MM.1S (cell line): Measurements from ENCODE around the gene SH2D2A.

Experiments
- DNase-seq: peaks from one replicate; pipeline ENCODE4 v3.0.0-alpha.2; 2015
- H2AFZ ChIP-seq: fragments of 300-600 bp; sonication (generic); 2 replicates; pipeline ENCODE4 v1.6.0; 2016; ENCODE audit warnings: antibody characterized with exemption, low read length
- H3F3A ChIP-seq: fragments of 300-600 bp; sonication (generic); 2 replicates; pipeline ENCODE4 v1.6.1; 2016; ENCODE audit warnings: mild to moderate bottlenecking, antibody characterized with exemption, low read length, moderate library complexity, mixed read lengths; ENCODE audit not compliant: insufficient read depth
- H3K27ac ChIP-seq: fragments of 300-600 bp; sonication (generic); 2 replicates; pipeline ENCODE4 v1.5.1; 2016; ENCODE audit warnings: mild to moderate bottlenecking, low read length
- H3K27me3 ChIP-seq: fragments of 300-600 bp; sonication (generic); replicated peaks from 2 replicates; pipeline ENCODE4 v1.6.0; 2016; ENCODE audit warnings: low read length; ENCODE audit not compliant: insufficient read depth
- H3K36me3 ChIP-seq: fragments of 300-600 bp; sonication (generic); replicated peaks from 2 replicates; pipeline ENCODE4 v1.6.1; 2016; ENCODE audit warnings: mild to moderate bottlenecking, low read length, mixed read lengths; ENCODE audit not compliant: insufficient read depth
- H3K4me1 ChIP-seq: fragments of 300-600 bp; sonication (generic); 2 replicates; pipeline ENCODE4 v1.6.1; 2016; ENCODE audit warnings: low read length, mixed read lengths
- H3K4me2 ChIP-seq: fragments of 300-600 bp; sonication (generic); 2 replicates; pipeline ENCODE4 v1.6.0; 2016; ENCODE audit warnings: low read depth, low read length
- H3K4me3 ChIP-seq: fragments of 300-600 bp; sonication (generic); 2 replicates; pipeline ENCODE4 v1.5.1; 2016; ENCODE audit warnings: low read length, mixed read lengths
- H3K79me2 ChIP-seq: fragments of 300-600 bp; sonication (generic); 2 replicates; pipeline ENCODE4 v1.6.1; 2016; ENCODE audit warnings: mixed run types, low read length, mixed read lengths
- H3K9ac ChIP-seq: fragments of 300-600 bp; sonication (generic); 2 replicates; pipeline ENCODE4 v1.6.1; 2016; ENCODE audit warnings: low read length, mixed read lengths
- H3K9me2 ChIP-seq: fragments of 300-600 bp; sonication (generic); replicated peaks from 2 replicates; pipeline ENCODE4 v1.6.1; 2016; ENCODE audit warnings: mild to moderate bottlenecking, low read length, mixed read lengths; ENCODE audit not compliant: insufficient read depth
- H3K9me3 ChIP-seq: fragments of 300-600 bp; sonication (generic); replicated peaks from 2 replicates; pipeline ENCODE4 v1.6.1; 2016; ENCODE audit warnings: mild to moderate bottlenecking, low read length, mixed read lengths; ENCODE audit not compliant: insufficient read depth
- H4K20me1 ChIP-seq: fragments of 300-600 bp; sonication (generic); 2 replicates; pipeline ENCODE4 v1.6.1; 2016; ENCODE audit warnings: mild to moderate bottlenecking, low read length, moderate library complexity, mixed read lengths; ENCODE audit not compliant: insufficient read depth
- EZH2 ChIP-seq: fragments of 300-600 bp; sonication (generic); optimal IDR thresholded peaks from 2 replicates; pipeline ENCODE3; 2017; ENCODE audit warnings: low read depth, mild to moderate bottlenecking, antibody characterized with exemption, low read length, mixed read lengths
- EZH2phosphoT487 ChIP-seq: fragments of 300-600 bp; sonication (generic); IDR thresholded peaks from 2 replicates; pipeline ENCODE4 v1.6.1; 2018; ENCODE audit warnings: antibody characterized with exemption, low read length
- TF ChIP-seq, protein P1 (sequence below): fragments of 300-600 bp; sonication (generic); IDR thresholded peaks from 2 replicates; pipeline ENCODE4 v1.5.1; 2016; ENCODE audit warnings: antibody characterized with exemption, low read length, mixed read lengths

The SH2D2A gene

DNA sequence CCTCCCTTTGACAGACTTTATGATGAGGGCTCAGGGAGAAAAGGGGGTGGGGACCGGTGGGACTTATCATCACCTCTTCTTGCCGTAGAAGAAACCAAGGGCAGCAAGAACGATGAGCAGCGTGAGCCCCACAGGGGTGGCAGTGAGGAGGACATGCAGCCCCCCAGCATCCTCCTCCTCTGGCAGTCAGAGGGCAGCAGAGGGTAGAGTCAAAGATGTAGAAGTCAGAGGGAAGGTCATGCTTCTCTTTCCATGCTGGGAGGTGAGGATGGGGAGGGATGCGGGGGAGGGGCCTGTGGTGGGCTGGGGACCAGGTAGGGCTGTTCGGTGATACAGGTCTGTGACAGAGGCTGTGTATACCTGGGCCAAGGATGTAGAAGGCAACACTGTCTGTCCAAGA is 27.5 kb upstream of the SH2D2A start:
- no peaks in the 10 kb centered on the region for H3K79me2 ChIP-seq
- H2AFZ ChIP-seq = no peak overlapping the region
- H3K9me3 ChIP-seq = no peaks in the 10 kb centered on the region
- no peak for TF ChIP-seq EZH2phosphoT487
- TF ChIP-seq EZH2 = no peak
- TF ChIP-seq, protein P1, sequence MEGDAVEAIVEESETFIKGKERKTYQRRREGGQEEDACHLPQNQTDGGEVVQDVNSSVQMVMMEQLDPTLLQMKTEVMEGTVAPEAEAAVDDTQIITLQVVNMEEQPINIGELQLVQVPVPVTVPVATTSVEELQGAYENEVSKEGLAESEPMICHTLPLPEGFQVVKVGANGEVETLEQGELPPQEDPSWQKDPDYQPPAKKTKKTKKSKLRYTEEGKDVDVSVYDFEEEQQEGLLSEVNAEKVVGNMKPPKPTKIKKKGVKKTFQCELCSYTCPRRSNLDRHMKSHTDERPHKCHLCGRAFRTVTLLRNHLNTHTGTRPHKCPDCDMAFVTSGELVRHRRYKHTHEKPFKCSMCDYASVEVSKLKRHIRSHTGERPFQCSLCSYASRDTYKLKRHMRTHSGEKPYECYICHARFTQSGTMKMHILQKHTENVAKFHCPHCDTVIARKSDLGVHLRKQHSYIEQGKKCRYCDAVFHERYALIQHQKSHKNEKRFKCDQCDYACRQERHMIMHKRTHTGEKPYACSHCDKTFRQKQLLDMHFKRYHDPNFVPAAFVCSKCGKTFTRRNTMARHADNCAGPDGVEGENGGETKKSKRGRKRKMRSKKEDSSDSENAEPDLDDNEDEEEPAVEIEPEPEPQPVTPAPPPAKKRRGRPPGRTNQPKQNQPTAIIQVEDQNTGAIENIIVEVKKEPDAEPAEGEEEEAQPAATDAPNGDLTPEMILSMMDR = no peak
- no peaks in the 10 kb centered on the region for H3K4me1 ChIP-seq
- H3K9ac ChIP-seq = no peak overlapping the region
- DNase-seq = no peak
- H3K9me2 ChIP-seq = no peaks in the 10 kb centered on the region
- no peak overlapping the region for H3K27ac ChIP-seq
- no peak overlapping the region for H3K4me3 ChIP-seq
- no peak overlapping the region for H3K4me2 ChIP-seq
- H3K36me3 ChIP-seq = no peaks in the 10 kb centered on the region
- H4K20me1 ChIP-seq = no peaks in the 10 kb centered on the region
- peaks cover 73% of the 10 kb centered on the region for H3K27me3 ChIP-seq
- H3F3A ChIP-seq = no peaks in the 10 kb centered on the region

DNA sequence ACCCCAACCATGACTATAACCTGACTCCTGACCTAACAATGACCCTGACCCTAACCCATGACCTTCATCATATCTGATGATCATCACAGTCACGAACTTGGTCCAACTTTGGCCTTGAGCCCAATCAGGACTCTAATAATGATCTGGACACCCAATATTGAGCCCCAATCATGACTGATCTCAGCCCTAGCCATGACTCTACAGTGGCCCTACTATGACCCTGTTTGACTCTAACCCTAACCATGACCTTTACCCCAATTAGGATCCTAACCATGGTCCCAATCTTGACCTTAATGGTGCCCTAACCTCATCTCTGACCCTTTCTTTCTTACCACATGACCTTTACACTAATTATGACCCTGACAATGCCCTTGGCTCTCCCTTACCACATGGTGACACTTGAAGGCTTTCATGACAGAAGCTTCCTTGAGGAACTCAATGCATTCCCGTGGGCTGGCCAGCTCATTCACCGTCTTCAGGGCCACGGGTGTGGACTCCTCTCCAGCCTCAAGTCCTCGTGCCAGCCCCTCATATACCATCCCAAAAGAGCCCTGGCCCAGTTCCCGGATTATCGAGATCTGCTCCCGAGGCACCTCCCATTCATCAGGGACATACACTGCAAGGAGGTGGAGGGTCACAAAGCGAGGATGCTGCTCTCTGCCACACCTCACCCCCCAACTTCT is 26.1 kb upstream of the SH2D2A start:
- no peak overlapping the region for H2AFZ ChIP-seq
- no peak overlapping the region for H3K9ac ChIP-seq
- no peaks in the 10 kb centered on the region for H3F3A ChIP-seq
- H3K27me3 ChIP-seq = peaks cover 65% of the 10 kb centered on the region
- DNase-seq = no peak
- H3K27ac ChIP-seq = no peak overlapping the region
- H3K9me3 ChIP-seq = no peaks in the 10 kb centered on the region
- H3K79me2 ChIP-seq = no peaks in the 10 kb centered on the region
- no peaks in the 10 kb centered on the region for H4K20me1 ChIP-seq
- no peak overlapping the region for H3K4me3 ChIP-seq
- H3K36me3 ChIP-seq = no peaks in the 10 kb centered on the region
- no peaks in the 10 kb centered on the region for H3K4me1 ChIP-seq
- no peak overlapping the region for H3K4me2 ChIP-seq
- TF ChIP-seq, protein P1 = no peak
- no peak for TF ChIP-seq EZH2
- TF ChIP-seq EZH2phosphoT487 = no peak
- H3K9me2 ChIP-seq = no peaks in the 10 kb centered on the region

DNA sequence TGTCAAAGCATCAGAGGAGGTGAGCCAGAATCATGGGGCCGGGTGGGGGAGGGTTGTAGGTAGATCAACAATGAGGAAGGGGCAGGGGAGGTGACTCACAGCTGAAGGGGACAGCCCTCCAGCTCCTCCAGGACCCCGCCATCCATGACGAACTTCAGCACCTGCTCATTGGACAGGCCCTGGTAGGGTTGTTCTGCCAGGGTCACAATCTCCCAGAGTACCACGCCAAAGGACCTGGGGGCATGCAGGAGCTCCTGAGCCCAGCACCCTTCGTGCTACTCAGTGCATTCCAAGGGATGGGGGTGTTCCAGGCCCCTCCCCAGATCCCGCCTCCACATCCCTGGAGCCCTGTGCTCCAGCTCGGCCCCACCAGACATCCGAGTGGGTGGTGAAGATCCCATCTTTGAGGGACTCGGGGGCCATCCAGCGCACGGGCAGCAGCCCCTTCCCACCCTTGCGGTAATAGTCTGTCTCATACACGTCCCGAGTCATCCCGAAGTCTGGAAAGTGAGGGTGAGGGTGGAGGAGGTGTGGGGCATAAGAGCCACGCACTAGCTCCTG is 24.7 kb upstream of the SH2D2A start:
- Histone ChIP-seq H3K4me3 (no peak overlapping the region), H3K9ac (no peak overlapping the region), H3K79me2 (no peaks in the 10 kb centered on the region), H2AFZ (no peak overlapping the region), H3K27me3 (peaks cover 51% of the 10 kb centered on the region), H4K20me1 (no peaks in the 10 kb centered on the region), H3K4me2 (no peak overlapping the region), H3K9me2 (no peaks in the 10 kb centered on the region), H3K36me3 (no peaks in the 10 kb centered on the region), H3K27ac (no peak overlapping the region), H3K4me1 (no peaks in the 10 kb centered on the region), H3K9me3 (no peaks in the 10 kb centered on the region), H3F3A (no peaks in the 10 kb centered on the region)
- TF ChIP-seq EZH2phosphoT487 (no peak), EZH2 (no peak)
- TF ChIP-seq, protein P1 = no peak
- DNase-seq = no peak
